ENCODE results near the gene VDAC1.

VDAC1 gene

DNA sequence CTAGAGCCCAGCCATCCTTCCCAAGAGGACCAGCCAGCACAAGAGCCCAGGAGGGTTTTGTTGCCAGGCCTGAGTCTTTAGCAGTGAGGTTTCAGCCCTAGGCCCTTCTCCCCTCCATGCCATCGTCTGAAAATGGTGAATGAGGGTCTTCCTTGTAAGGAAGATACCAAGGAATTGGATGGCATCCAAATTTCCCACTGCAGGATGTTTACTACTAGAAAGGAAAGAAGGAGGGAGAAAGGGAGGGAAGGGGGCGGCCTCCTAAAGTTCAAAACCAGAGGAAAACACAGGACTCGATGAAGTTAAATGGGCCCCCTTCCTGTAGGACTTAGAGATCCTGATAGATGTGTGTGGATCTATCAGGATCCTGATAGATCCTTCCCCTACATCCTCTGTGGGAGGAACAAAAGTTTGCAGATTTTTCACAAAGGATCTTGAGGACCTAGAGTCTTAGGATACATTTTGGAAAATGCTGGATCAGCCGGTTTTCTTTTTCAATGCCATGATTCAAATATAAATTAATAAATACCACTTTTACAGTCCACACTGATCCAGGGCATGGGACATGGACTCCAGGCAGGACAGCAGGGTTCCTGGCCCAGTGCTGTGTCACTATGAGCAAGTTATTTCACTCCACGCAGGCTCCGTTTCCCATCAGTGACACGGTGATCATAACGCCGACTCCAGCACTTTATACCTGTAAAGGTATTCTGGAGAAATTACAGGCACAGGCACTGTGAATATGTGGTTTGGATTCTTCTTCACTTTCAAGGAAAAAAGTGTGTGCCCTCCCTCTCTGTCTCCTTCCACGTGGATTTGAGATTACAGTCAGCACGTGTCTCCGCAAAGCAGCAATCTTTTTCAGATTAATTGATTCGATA is 77.2 kb downstream of the VDAC1 start:
- no peak for DNase-seq (ENCODE audit: low read depth in 2 of 3, low spot score in 1 of 3)

DNA sequence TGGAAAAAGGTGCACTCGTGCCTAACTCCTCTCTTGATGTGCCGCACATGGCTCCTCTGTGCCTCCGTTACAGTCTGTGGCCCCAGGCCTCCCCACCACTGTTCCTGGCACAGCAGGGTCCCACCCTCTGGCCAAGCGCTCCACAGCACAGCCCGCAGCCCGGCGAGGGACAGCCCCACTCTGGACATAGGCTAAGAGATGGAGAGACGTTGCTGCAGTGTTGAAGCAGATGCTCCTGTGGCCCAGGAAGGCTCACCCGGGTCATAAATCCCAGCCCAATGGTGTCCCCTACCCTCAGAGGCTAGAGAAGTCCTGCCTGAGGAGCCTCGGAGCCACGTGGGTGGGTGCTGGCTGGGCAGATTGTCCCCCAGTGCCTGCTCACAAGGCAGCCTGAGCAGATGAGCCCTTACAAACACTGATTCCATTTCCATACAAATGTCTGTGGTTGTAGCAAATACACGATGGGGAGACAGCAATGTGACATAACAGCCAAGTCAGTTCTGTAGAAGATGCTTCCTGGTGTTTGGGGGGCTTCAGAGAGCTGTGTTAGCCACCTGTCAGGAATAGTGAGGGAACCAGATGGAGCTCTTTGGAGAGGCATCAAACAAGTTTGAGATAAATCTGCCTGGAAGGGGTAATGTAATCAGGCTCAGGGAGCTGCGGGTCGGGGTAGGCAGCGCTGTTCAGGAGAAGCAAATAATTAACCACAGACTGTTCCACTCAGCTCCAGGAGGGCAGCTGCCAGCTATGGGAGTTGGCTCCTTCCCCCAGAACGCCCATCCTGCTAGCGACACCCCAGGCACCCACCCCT is 78.1 kb downstream of the VDAC1 start:
- no peak for DNase-seq (ENCODE audit: low read depth in 2 of 3, low spot score in 1 of 3)

GRCh38 chr5:133925866-133926488 is 78.8 kb downstream of the VDAC1 start:
- no peak for DNase-seq (ENCODE audit: low read depth in 2 of 3, low spot score in 1 of 3)

GRCh38 chr5:133925269-133925668 is 79.5 kb downstream of the VDAC1 start:
- DNase-seq (ENCODE audit: low read depth in 2 of 3, low spot score in 1 of 3), result no peak

- DNase-seq (ENCODE audit: low read depth in 2 of 3, low spot score in 1 of 3), result no peak
These were observed 80.4 kb downstream of the VDAC1 start for GRCh38 chr5:133924221-133924920.

DNA sequence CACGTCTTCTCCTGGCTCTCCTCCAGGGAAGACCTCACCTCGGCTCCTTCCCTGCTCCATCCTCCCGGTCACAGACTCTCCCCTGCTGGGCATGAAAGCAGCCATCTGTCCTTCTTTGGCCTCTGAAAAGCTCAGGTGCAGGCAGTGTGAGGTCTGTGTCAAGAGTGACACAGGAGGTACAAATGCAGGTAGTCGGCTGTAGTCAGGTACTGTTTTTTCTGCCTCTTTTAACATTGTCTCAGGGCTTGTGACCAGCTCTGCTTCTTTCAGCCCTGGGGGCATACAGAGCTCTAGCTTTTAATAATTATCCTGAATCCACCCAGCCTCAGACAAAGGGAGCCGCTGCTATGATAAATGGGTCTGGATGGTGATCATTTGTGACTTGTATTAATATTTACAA is 82.8 kb downstream of the VDAC1 start:
- no peak for DNase-seq (ENCODE audit: low read depth in 2 of 3, low spot score in 1 of 3)

Measured in stimulated activated CD4-positive, alpha-beta T cell treated with anti-CD3 and anti-CD28 coated beads, Interleukin-12 subunit alpha, Interleukin-12 subunit beta, amount 100 ng/mL, for 48 hours (primary cell).